Measurements from ENCODE around the gene CXCR3.

DNA sequence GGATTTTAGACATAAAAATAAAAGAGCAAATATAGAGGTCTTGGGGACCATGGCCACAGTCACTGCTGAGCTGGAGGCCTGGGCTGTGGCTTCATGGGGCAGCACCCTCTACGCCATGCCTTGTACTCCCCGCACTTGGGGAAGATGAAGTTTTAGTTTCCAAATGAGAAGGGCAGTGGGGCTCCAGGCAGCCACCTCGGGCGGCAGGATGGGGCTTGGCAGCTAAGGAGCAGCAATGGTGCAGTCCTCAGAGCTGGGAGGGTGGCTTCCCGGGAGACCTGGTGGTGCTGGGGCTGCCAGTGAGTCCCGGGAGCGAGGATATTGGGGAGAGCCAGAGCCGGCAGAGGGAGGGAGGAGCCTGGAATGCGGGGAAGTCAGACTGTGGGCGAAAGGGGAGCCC, 2.4 kb downstream of the CXCR3 start:
- TF ChIP-seq, protein P1, sequence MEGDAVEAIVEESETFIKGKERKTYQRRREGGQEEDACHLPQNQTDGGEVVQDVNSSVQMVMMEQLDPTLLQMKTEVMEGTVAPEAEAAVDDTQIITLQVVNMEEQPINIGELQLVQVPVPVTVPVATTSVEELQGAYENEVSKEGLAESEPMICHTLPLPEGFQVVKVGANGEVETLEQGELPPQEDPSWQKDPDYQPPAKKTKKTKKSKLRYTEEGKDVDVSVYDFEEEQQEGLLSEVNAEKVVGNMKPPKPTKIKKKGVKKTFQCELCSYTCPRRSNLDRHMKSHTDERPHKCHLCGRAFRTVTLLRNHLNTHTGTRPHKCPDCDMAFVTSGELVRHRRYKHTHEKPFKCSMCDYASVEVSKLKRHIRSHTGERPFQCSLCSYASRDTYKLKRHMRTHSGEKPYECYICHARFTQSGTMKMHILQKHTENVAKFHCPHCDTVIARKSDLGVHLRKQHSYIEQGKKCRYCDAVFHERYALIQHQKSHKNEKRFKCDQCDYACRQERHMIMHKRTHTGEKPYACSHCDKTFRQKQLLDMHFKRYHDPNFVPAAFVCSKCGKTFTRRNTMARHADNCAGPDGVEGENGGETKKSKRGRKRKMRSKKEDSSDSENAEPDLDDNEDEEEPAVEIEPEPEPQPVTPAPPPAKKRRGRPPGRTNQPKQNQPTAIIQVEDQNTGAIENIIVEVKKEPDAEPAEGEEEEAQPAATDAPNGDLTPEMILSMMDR (IDR thresholded peaks at IDR 0.05), result no peak
- TF ChIP-seq POLR2A (IDR thresholded peaks at IDR 0.05), result no peak

Measured in heart left ventricle (tissue), 13 donors.